HT1080 (cell line): Measurements from ENCODE around the gene ARMH3. TPM values are rescaled to one million over a fixed set of nuclear protein-coding genes. Genes with fewer than 3 reads are reported as not detected.
A peak's percentile ranks its signal among the peaks of the same experiment; 100 is the strongest.

Source experiments
- DNase-seq: peaks from one replicate; pipeline ENCODE4 v3.0.0-alpha.2; 2015; ENCODE audit warnings: low read depth
- total RNA-seq: library from RNA; depleted of rRNA; stranded (reverse); fragments of >200 nt; shearing (Covaris generic); gene quantifications from 2 replicates; pipeline ENCODE4 v1.2.3, GENCODE V29; 2014

The ARMH3 gene
- total RNA-seq, 1 experiment from 2014 or later: 6.6 TPM

GRCh38 chr10:101902032-101902819 is 153.7 kb downstream of the ARMH3 start:
- no peak for DNase-seq

GRCh38 chr10:101901340-101901739 is 154.6 kb downstream of the ARMH3 start:
- DNase-seq: no peak

GRCh38 chr10:101897633-101898032 is 158.3 kb downstream of the ARMH3 start:
- peak; percentile 4 for DNase-seq

- DNase-seq: no peak
Measured at GRCh38 chr10:101896225-101896877, 159.6 kb downstream of the ARMH3 start.

- no peak for DNase-seq
Measured at GRCh38 chr10:101895781-101896180, 160.2 kb downstream of the ARMH3 start.

- no peak for DNase-seq
Measured at GRCh38 chr10:101894742-101895141, 161.2 kb downstream of the ARMH3 start.

- no peak for DNase-seq
Measured at GRCh38 chr10:101894266-101894665, 161.7 kb downstream of the ARMH3 start.

- no peak for DNase-seq
Measured at GRCh38 chr10:101893510-101894120, 162.4 kb downstream of the ARMH3 start.

GRCh38 chr10:101892782-101893391 is 163.1 kb downstream of the ARMH3 start:
- no peak for DNase-seq

GRCh38 chr10:101889256-101890210 is 166.4 kb downstream of the ARMH3 start:
- DNase-seq: peak; percentile 54

- no peak for DNase-seq
Measured at GRCh38 chr10:101888251-101888949, 167.6 kb downstream of the ARMH3 start.

- no peak for DNase-seq
Measured at GRCh38 chr10:101887775-101888174, 168.2 kb downstream of the ARMH3 start.

- no peak for DNase-seq
Measured at GRCh38 chr10:101886521-101887312, 169.3 kb downstream of the ARMH3 start.

GRCh38 chr10:101881036-101881774 is 174.8 kb downstream of the ARMH3 start:
- DNase-seq: no peak

GRCh38 chr10:101880232-101880573 is 175.8 kb downstream of the ARMH3 start:
- no peak for DNase-seq

- peak; percentile 75 for DNase-seq
Measured at GRCh38 chr10:101879456-101880231, 176.3 kb downstream of the ARMH3 start.

GRCh38 chr10:101878869-101879268 is 177.1 kb downstream of the ARMH3 start:
- DNase-seq: no peak
